GM19035 (cell line): ENCODE results near the gene LOXL4.

Experiments used
- ATAC-seq: cut with Tn5 transposase; IDR thresholded peaks from one replicate; pipeline ENCODE4 v1.9.1; 2021; ENCODE audit not compliant: unreplicated experiment

LOXL4 gene

GRCh38 chr10:98265403-98266378 lies 2.3 kb downstream of the LOXL4 start:
- ATAC-seq, result no peak

- no peak for ATAC-seq
Observed at GRCh38 chr10:98264378-98265065, 3.5 kb downstream of the LOXL4 start.

DNA sequence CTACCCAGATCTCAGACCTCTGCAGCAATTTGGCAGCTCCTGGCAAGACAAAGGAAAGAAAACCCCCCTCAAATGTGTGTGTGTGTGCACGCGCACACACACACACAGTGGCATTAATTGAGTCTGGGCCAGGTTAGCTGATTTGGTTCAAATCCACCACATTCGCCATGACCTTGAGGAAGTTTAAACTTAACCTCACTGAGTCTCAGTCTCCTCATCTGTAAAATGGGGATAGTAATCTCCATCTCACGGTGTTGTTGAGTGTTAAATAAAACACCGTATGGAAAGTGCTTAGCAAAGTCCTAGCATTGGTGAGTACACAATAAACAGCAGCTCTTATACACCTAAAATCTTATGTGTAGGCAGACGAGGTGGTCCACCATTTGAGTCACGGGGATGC lies 4.9 kb downstream of the LOXL4 start:
- ATAC-seq, result no peak

DNA sequence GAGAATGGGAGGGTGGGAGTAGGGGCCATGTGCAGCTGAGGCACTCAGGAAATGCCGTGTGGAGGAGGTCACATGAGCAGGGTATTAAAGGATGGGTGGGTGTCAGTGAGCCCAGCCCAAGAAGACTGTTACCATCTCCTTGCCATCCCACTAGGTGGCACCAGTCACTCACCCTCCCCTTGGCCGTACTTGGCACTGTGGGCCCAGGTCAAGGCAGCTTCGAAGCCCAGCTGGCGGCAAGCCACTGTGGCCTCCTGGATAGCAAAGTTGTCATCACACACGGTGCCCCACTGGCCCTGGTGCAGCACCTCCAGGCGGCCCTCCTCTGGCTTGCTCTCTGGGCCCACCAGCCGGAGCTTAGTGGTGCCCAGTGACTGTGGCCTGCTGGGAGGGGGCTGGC lies 5.4 kb downstream of the LOXL4 start:
- ATAC-seq, result no peak

- ATAC-seq, result no peak
Observed at GRCh38 chr10:98261436-98262277, 6.3 kb downstream of the LOXL4 start.

GRCh38 chr10:98260752-98261151 lies 7.2 kb downstream of the LOXL4 start:
- no peak for ATAC-seq

DNA sequence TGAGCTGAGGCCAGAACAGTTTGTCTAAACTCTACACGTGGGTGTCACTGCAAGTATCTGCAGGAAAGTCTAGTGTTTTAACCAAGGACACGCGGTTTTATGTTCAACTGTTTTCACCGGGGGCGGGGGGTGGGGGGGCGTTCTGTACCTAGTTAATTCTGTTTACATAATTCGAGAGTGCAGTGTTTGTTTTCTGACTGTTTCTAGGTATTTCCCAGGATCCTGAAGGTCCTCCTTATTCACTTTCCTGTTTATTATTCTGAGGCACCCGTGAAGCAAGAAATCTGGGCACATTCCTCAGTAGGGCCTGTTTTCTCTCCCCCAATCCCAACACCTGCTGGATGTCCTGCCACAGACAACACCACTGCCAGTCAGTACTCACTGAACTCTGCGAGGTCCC lies 7.6 kb downstream of the LOXL4 start:
- no peak for ATAC-seq

DNA sequence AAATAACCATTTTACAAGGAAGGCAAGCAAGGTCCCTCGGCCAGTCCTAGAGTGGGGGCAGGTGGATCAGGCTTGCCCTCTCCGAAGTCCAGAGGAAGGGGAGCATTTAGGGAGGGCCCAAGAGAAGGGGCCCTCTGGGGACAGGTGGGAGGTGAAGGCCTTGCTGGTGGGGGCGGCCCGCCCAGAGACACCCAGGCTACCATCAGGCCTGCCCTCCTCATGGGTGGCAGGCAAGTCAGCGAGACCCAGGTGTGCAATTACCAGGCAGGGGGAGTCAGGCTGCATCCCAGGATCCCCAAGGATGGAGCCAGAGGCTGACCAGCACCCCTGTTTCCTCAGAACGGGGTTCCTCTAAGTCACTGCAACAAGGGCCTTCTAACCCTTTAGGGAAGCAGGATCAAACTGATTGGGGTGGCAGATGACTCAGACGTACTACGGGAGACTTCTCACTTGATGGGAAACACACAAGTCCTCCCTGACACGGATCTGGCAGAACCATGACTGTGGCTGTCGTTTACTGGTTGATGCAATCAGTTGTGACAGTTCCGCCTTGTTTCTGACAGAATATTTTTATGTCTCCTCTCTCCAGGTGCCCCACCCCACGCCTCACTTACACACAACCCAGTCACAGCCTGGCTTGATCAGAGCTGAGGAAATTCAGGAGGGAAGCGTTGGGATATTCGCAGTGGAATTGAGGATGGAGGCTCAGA lies 8.2 kb downstream of the LOXL4 start:
- ATAC-seq, result no peak

GRCh38 chr10:98258683-98259454 lies 9.1 kb downstream of the LOXL4 start:
- no peak for ATAC-seq

GRCh38 chr10:98257961-98258360 lies 10.0 kb downstream of the LOXL4 start:
- no peak for ATAC-seq

DNA sequence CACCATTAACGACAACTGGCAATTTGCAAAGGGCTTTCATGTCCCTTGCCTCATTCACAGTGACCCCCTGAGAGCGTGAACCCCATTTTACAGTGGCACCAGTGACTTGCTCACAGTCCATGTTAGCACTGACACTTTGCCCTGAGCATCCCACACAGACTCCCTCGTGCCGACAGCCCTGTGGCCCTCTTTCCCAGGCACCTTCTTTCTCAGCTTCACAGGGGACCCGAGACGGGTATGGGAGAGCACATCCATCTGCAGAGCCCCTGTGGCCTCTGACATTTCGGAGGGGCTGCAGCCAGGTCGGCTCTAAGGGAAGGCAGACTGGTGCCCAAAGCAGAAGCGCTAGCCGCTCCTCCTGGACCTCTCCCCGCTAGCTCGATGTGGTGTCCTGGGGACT lies 10.8 kb downstream of the LOXL4 start:
- no peak for ATAC-seq

DNA sequence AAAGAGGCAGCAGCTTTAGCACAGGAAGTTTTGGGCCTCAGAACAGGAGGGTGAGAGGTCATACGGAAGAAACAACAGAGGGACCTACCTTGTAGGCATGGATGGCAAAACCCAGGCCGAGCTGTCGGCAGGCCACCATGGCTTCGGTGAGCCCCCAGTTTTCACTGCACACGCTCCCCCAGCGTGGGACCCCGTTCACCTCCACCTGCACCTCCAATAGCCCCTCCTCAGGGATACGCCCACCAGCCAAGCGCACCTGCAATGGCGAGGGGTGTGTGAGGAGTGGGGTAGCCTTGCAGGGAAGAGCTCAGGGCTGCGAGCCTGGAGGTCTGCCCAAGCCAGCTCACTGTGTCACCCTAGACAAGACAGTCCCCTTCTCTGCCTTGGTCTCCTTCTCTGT lies 11.3 kb downstream of the LOXL4 start:
- ATAC-seq, result no peak

GRCh38 chr10:98255146-98255877 lies 12.7 kb downstream of the LOXL4 start:
- no peak for ATAC-seq

- ATAC-seq, result no peak
Observed at GRCh38 chr10:98254234-98254974, 13.6 kb downstream of the LOXL4 start.

DNA sequence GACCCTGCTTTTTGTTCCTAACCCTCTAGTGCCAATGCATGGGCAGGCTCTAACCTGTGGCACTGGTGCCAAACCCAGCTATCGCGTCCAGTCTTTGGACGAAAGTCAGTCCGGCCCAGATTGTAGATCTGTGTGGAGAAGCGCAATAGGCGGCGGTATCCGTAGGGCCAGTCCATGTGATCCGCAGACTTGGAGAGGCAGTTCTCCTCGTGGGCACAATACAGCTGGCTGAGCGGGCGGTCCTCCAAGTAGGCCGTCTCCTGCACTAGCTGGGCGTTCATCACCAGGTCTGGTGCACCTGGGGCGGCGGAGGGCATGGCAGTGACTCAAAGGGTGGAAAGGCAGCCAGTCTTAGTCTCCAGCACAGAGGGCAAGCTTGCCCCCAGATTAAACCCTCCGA lies 14.5 kb downstream of the LOXL4 start:
- ATAC-seq, result no peak

- ATAC-seq, result no peak
Observed at GRCh38 chr10:98252464-98252863, 15.5 kb downstream of the LOXL4 start.

DNA sequence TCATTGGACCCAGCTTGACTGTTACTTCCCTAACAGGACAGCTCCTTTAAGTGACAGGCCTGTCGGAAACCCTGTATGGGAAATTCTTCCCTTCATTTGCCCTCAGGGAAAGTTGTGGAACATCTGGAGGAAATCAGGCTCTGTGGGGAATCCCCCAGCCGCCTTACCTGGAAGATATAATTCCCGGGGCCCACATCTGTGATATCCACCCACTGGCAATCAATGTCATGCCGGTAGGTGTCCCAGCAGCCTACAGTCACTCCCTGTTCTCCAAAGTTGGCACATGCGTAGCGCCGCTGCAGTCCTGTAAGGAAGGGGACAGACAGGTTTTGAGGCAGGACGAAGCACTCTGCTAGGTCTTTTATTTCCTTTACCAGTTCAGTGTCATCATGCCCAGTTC lies 16.6 kb downstream of the LOXL4 start:
- no peak for ATAC-seq

GRCh38 chr10:98249134-98249533 lies 18.9 kb downstream of the LOXL4 start:
- ATAC-seq, result no peak

DNA sequence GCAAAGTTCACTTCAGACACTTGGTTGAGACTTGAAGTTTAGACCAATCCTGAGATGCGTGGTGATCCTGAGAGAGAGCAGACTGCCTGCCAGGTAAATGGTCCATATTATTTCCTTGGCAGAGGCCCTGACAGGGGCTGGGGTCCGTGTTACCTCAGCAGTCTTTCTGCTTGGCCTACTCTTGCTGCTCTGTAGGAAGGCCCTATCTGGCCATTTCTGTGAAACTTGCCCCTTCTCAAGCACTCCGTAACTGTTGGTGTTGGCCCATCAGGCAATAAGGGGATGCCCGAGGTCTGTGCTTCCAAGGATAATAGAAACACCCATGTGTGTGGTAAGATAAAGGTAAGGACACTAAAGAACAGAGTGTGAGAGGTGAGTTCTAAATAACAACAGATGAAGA lies 20.0 kb downstream of the LOXL4 start:
- no peak for ATAC-seq
